ENCODE data around the gene RYR3. TPM values are rescaled to one million over a fixed set of nuclear protein-coding genes. Genes with fewer than 3 reads are reported as not detected.

RYR3 gene
- total and polyA plus RNA-seq, 2 of the 13 experiments (the other 11 are each of a cell fraction or from before 2014, with no cell fraction given), result not detected

DNA sequence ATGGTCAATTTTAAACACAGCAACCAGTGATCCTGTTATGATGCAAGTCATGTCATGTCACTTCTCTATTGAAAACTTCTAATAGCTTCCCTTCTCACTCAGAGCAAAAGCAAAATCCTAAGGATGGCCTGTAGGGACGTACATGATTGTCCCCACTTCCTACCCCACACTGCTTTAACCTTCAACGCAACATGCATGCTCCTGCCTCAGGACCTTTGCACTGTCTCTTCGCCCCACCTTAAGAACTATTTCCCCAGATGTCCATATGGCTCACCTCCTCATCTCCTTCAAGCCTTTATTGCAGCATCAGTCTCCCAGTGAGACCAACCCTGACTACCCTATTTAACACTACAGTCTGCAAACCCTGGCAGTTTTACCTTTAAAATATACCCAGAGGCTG, 443.5 kb downstream of the RYR3 start:
- Histone ChIP-seq H3K27ac (ENCODE audit: extremely low read length, insufficient read depth, low read length) (no peak overlapping the region), H3K9ac (ENCODE audit: insufficient read depth, low read depth, low read length) (no peak overlapping the region), H3K4me3 (replicated peaks in 1 of 3; ENCODE audit: insufficient read depth in 1 of 3, low read depth in 2 of 3, low read length in 3 of 3) (no peak overlapping the region), H4K20me1 (ENCODE audit: insufficient read depth, low read length) (no peaks in the 10 kb centered on the region), H3K36me3 (replicated peaks in 1 of 2; ENCODE audit: control insufficient read depth in 1 of 2, insufficient read depth in 2 of 2, low read length in 2 of 2) (no peaks in the 10 kb centered on the region), H3K4me1 (ENCODE audit: insufficient read depth, low read length) (no peaks in the 10 kb centered on the region), H3K9me3 (ENCODE audit: low read length) (no peaks in the 10 kb centered on the region), H3K79me2 (ENCODE audit: insufficient read depth, low read length) (no peaks in the 10 kb centered on the region), H2AFZ (ENCODE audit: low read length) (no peak overlapping the region), H3K27me3 (ENCODE audit: control insufficient read depth in 1 of 2, insufficient read depth in 2 of 2, low read length in 2 of 2) (peaks cover 1 to 14% of the 10 kb centered on the region in 2 experiments; a peak in 3 of 5 replicates), H3K4me2 (ENCODE audit: low read depth, low read length) (no peak overlapping the region)
- BruUV-seq (replicated peaks), result no TSS peak
- DNase-seq (ENCODE audit: low spot score) (no peak), FAIRE-seq (no peak), ATAC-seq (no peak)
- 44% methylated on average over 3 of the region's 3 CpGs for WGBS (ENCODE audit: low lambda C conversion rate)
- ChIA-PET POLR2A (no interaction called here), CTCF (ENCODE audit: low intra/inter-chr PET ratio, low total read pairs) (no interaction called here)
- intact Hi-C loops (cut with micrococcal nuclease; ENCODE audit: unreplicated experiment), result no loop called here
- TF ChIP-seq, protein P1, sequence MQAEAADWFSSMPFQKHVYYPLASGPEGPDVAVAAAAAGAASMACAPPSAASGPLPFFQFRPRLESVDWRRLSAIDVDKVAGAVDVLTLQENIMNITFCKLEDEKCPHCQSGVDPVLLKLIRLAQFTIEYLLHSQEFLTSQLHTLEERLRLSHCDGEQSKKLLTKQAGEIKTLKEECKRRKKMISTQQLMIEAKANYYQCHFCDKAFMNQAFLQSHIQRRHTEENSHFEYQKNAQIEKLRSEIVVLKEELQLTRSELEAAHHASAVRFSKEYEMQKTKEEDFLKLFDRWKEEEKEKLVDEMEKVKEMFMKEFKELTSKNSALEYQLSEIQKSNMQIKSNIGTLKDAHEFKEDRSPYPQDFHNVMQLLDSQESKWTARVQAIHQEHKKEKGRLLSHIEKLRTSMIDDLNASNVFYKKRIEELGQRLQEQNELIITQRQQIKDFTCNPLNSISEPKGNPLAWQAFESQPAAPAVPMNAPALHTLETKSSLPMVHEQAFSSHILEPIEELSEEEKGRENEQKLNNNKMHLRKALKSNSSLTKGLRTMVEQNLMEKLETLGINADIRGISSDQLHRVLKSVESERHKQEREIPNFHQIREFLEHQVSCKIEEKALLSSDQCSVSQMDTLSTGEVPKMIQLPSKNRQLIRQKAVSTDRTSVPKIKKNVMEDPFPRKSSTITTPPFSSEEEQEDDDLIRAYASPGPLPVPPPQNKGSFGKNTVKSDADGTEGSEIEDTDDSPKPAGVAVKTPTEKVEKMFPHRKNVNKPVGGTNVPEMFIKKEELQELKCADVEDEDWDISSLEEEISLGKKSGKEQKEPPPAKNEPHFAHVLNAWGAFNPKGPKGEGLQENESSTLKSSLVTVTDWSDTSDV (CRISPR knock-in tag; IDR thresholded peaks at IDR 0.05), result no peak
- TF ChIP-seq CREM (IDR thresholded peaks at IDR 0.05) (no peak), CREM (CRISPR knock-in tag; IDR thresholded peaks at IDR 0.05) (no peak), ZNF570 (CRISPR knock-in tag; IDR thresholded peaks at IDR 0.05; ENCODE audit: borderline replicate concordance) (no peak), TGIF2 (CRISPR knock-in tag; IDR thresholded peaks at IDR 0.05) (no peak), FOXP1 (IDR thresholded peaks at IDR 0.05) (no peak), FOXP1 (CRISPR knock-in tag; IDR thresholded peaks at IDR 0.05) (no peak), ZNF430 (CRISPR knock-in tag; IDR thresholded peaks at IDR 0.05) (no peak), NAIF1 (CRISPR knock-in tag; IDR thresholded peaks at IDR 0.05; ENCODE audit: borderline replicate concordance) (no peak), ZNF253 (CRISPR knock-in tag; IDR thresholded peaks at IDR 0.05; ENCODE audit: borderline replicate concordance) (no peak), HOXA7 (CRISPR knock-in tag; IDR thresholded peaks at IDR 0.05) (no peak), FOXO1 (CRISPR knock-in tag; IDR thresholded peaks at IDR 0.05) (no peak)
- TF ChIP-seq, protein P2, sequence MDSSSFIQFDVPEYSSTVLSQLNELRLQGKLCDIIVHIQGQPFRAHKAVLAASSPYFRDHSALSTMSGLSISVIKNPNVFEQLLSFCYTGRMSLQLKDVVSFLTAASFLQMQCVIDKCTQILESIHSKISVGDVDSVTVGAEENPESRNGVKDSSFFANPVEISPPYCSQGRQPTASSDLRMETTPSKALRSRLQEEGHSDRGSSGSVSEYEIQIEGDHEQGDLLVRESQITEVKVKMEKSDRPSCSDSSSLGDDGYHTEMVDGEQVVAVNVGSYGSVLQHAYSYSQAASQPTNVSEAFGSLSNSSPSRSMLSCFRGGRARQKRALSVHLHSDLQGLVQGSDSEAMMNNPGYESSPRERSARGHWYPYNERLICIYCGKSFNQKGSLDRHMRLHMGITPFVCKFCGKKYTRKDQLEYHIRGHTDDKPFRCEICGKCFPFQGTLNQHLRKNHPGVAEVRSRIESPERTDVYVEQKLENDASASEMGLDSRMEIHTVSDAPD (CRISPR knock-in tag; IDR thresholded peaks at IDR 0.05), result no peak
- in situ Hi-C loops (cut with HindIII; ENCODE audit: extremely low pct_ligation_motif_present, low pct_unique_long_range_greater_than_20kb), result no loop called here

Data from HepG2 (cell line).